Muscle of arm (tissue), 12 donors: ENCODE measurements around the gene SYNE3. TPM values are rescaled to one million over a fixed set of nuclear protein-coding genes. Genes with fewer than 3 reads are reported as not detected.

Source experiments
- DNase-seq: peaks from one replicate; pipeline ENCODE4 v3.0.0-alpha.2; 2013
- polyA plus RNA-seq, 12 donors: library from polyadenylated mRNA; unstranded; fragments of 120-200 nt; gene quantifications; one replicate each; pipeline ENCODE4 v1.2.1, GENCODE V29; 2013; ENCODE audit not compliant: insufficient read length in 12 of 12

Gene SYNE3
- polyA plus RNA-seq, 12 donors: 7.1 to 40.4 (median 10.1) TPM

- no peak for DNase-seq
These were observed 12.1 kb downstream of the SYNE3 start for GRCh38 chr14:95504135-95505029.

GRCh38 chr14:95503365-95504134, 12.9 kb downstream of the SYNE3 start:
- no peak for DNase-seq

GRCh38 chr14:95502381-95502950, 14.0 kb downstream of the SYNE3 start:
- no peak for DNase-seq

GRCh38 chr14:95500772-95501401, 15.6 kb downstream of the SYNE3 start:
- no peak for DNase-seq

DNA sequence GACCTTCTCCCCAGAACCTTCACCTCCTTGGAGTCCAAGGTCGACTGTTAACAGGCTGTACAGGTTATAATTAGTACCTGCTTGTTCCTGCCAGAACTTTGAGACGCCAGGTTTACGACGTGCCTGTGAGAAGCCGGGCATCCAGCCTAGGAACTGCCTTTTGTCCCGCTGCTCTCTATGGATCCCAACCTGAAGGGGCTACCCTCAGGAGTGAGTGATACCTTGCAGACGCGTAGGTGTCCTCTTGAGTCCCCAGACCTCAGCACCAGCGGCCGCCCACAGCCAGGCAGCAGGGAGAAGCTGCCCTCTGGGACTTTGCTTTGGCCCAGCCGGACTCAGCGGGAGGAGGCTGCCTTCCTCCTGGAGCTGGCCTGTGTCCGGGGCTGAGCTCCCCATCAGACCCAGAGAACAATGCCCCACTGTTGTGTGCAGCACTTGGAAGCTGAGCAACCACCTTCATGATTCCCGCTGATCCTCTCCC, 16.2 kb downstream of the SYNE3 start:
- no peak for DNase-seq

- DNase-seq: no peak
These were observed 17.1 kb downstream of the SYNE3 start for GRCh38 chr14:95499354-95499750.

- no peak for DNase-seq
These were observed 17.7 kb downstream of the SYNE3 start for GRCh38 chr14:95498622-95499353.

GRCh38 chr14:95497561-95498011, 18.9 kb downstream of the SYNE3 start:
- no peak for DNase-seq

- DNase-seq: peak; percentile 77
These were observed 19.7 kb downstream of the SYNE3 start for GRCh38 chr14:95496690-95497259.

GRCh38 chr14:95496111-95496681, 20.3 kb downstream of the SYNE3 start:
- no peak for DNase-seq

DNA sequence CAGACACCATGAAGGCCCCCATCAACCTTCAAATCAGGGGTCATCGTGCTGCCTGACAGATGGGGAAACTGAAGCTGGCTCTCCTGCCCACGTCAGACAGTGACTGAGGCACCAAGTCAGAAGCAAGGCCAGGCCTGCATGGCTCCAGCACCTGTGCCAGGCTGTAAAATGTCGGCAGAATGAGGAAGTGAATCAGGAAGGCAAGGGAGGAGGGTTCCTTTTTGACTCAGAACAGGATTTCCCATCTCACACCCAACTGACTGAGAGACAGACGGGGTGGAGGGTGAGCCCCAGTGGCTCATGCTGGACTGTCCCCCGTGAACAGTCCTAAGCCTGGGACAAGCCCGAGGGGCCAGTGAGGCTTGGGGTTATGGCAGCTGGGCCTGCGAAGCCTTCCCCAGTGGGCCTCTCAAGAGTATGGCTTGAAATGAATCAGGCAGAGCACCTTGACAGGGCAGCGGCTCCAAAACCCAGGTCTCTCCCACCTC, 20.9 kb downstream of the SYNE3 start:
- no peak for DNase-seq

GRCh38 chr14:95495076-95495475, 21.4 kb downstream of the SYNE3 start:
- DNase-seq: no peak

DNA sequence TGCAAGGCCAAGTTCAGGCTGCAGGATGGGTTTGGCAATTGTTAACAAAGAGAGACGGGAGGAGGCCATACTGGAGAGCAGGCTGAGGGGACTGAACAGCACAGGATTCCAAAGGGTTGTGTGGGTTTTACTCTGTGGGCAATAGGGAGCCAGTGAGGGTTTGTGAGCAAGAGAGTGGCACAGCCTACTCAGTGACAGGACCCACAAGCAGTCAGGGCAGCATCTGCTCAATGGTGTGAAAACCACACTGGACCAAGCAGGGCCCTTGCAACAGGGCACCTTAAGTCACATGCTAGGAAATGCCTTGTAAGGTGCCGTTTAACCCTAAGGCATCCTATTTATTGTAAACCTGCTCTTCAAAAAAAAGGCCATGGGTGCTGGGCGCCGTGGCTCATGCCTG, 22.0 kb downstream of the SYNE3 start:
- no peak for DNase-seq

DNA sequence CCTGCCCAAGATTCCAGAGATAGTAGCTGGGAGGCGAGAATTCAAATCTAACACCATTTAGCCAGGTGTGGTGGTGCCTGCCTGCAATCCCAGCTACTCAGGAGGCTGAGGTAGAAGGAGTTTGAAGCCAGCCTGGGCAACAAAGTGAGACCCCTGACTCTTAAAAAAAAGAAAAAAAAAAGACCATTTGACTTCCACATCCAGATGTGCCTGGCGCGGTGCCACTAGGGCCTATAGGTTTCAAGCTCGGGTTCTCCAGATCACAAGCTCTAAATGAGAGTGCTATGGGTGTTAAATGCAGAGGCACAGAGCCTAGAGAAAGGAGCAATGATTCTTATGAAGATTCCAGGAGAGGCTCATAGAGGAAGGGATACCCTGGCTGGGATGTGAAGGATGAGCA, 22.5 kb downstream of the SYNE3 start:
- DNase-seq: no peak

- no peak for DNase-seq
These were observed 22.9 kb downstream of the SYNE3 start for GRCh38 chr14:95493503-95493902.

GRCh38 chr14:95491936-95492608, 24.4 kb downstream of the SYNE3 start:
- no peak for DNase-seq

GRCh38 chr14:95490727-95491451, 25.6 kb downstream of the SYNE3 start:
- DNase-seq: no peak

DNA sequence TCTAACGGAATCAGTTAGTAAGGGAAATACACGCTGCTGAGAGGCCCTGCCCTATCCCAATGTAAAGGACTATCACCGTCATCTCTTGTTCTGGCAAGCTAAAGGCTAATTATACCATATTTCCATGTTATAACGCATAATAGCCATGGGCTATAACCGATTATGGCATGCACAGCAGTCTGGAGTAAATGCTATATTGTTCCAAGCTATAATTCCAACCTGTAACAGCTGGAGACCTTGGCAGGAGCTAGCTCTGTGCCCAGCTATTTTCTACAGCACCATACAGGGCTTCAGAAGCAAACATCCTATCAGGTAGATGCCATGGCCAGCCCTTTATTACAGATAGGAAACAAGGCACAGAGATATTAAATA, 26.3 kb downstream of the SYNE3 start:
- no peak for DNase-seq
